ENCODE results near the gene TMEM178B. TPM values are rescaled to one million over a fixed set of nuclear protein-coding genes. Genes with fewer than 3 reads are reported as not detected.

The TMEM178B gene
- total RNA-seq, 2 experiments from 2014 or later = not detected

DNA sequence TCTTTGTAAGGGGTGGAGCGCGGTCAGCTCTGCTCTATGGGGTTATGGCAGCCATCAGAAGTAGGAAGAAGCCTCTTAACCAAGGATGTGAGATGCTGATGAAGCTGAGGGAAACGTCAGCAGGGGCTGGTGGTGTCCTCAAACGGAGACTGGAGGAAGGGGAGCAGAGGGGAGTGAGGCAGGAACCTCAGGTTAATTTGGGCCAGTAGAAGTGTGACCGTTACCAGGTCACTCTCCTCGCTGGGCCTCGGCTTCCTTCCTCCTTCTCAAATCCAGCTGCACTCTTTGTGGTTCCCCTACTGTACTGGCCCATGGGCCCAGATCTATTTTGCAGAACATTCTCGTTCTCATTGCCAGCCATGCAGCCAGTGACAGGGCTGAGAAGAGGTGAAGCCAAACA lies 169.5 kb downstream of the TMEM178B start:
- Mint-ChIP-seq H3K4me3 (no peak overlapping the region), H3K4me1 (ENCODE audit: low read depth) (no peaks in the 10 kb centered on the region), H3K36me3 (ENCODE audit: low read depth) (no peaks in the 10 kb centered on the region), H3K27ac (no peak overlapping the region), H3K9me3 (no peaks in the 10 kb centered on the region), H3K27me3 (peaks cover 16% of the 10 kb centered on the region)
- intact Hi-C loops (cut with DNase I, micrococcal nuclease) = no loop called here
- no peaks in the 10 kb centered on the region for H3K9me3 ChIP-seq (ENCODE audit: control insufficient read depth in 1 of 2, insufficient read depth in 1 of 2, low read length in 2 of 2)
- ChIA-PET CTCF (no interaction called here), POLR2A (no interaction called here)
- peaks cover 0 to 2% of the 10 kb centered on the region in 2 experiments for H3K27me3 ChIP-seq (ENCODE audit: control insufficient read depth in 1 of 2, insufficient read depth in 2 of 2, low read length in 2 of 2)
- H3K4me1 ChIP-seq (ENCODE audit: insufficient read depth, low read length) = no peaks in the 10 kb centered on the region
- TF ChIP-seq, protein P1, sequence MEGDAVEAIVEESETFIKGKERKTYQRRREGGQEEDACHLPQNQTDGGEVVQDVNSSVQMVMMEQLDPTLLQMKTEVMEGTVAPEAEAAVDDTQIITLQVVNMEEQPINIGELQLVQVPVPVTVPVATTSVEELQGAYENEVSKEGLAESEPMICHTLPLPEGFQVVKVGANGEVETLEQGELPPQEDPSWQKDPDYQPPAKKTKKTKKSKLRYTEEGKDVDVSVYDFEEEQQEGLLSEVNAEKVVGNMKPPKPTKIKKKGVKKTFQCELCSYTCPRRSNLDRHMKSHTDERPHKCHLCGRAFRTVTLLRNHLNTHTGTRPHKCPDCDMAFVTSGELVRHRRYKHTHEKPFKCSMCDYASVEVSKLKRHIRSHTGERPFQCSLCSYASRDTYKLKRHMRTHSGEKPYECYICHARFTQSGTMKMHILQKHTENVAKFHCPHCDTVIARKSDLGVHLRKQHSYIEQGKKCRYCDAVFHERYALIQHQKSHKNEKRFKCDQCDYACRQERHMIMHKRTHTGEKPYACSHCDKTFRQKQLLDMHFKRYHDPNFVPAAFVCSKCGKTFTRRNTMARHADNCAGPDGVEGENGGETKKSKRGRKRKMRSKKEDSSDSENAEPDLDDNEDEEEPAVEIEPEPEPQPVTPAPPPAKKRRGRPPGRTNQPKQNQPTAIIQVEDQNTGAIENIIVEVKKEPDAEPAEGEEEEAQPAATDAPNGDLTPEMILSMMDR (IDR thresholded peaks at IDR 0.05) = no peak
- DNase-seq (no peak), ATAC-seq (ENCODE audit: poor library complexity) (no peak)
- H3K27ac ChIP-seq (ENCODE audit: low read depth in 1 of 2, low read length in 2 of 2) = no peak overlapping the region
- H3K36me3 ChIP-seq (ENCODE audit: insufficient read depth, low read length) = no peaks in the 10 kb centered on the region
- no peak overlapping the region for H3K4me3 ChIP-seq (ENCODE audit: low read length)

GRCh38 chr7:141244435-141244834 lies 170.6 kb downstream of the TMEM178B start:
- ChIA-PET POLR2A (no interaction called here), CTCF (no interaction called here)
- Histone ChIP-seq H3K27ac (ENCODE audit: low read depth in 1 of 2, low read length in 2 of 2) (no peak overlapping the region), H3K36me3 (ENCODE audit: insufficient read depth, low read length) (no peaks in the 10 kb centered on the region), H3K9me3 (ENCODE audit: control insufficient read depth in 1 of 2, insufficient read depth in 1 of 2, low read length in 2 of 2) (no peaks in the 10 kb centered on the region), H3K27me3 (ENCODE audit: control insufficient read depth in 1 of 2, insufficient read depth in 2 of 2, low read length in 2 of 2) (no peaks in the 10 kb centered on the region), H3K4me1 (ENCODE audit: insufficient read depth, low read length) (no peaks in the 10 kb centered on the region), H3K4me3 (ENCODE audit: low read length) (no peak overlapping the region)
- H3K27ac Mint-ChIP-seq = no peak overlapping the region
- no peaks in the 10 kb centered on the region for H3K9me3 Mint-ChIP-seq
- H3K4me1 Mint-ChIP-seq (ENCODE audit: low read depth) = no peaks in the 10 kb centered on the region
- TF ChIP-seq, protein P1 (IDR thresholded peaks at IDR 0.05) = no peak
- no peaks in the 10 kb centered on the region for H3K36me3 Mint-ChIP-seq (ENCODE audit: low read depth)
- intact Hi-C loops (cut with DNase I, micrococcal nuclease) = no loop called here
- H3K4me3 Mint-ChIP-seq = no peak overlapping the region
- DNase-seq = no peak
- no peak for ATAC-seq (ENCODE audit: poor library complexity)
- H3K27me3 Mint-ChIP-seq = peaks cover 9% of the 10 kb centered on the region

GRCh38 chr7:141246426-141246825 lies 172.6 kb downstream of the TMEM178B start:
- intact Hi-C loops (cut with DNase I, micrococcal nuclease) = no loop called here
- Mint-ChIP-seq H3K36me3 (ENCODE audit: low read depth) (no peaks in the 10 kb centered on the region), H3K4me3 (no peak overlapping the region), H3K27ac (no peak overlapping the region), H3K4me1 (ENCODE audit: low read depth) (no peaks in the 10 kb centered on the region), H3K9me3 (no peaks in the 10 kb centered on the region), H3K27me3 (peaks cover 20% of the 10 kb centered on the region)
- no peaks in the 10 kb centered on the region for H3K9me3 ChIP-seq (ENCODE audit: control insufficient read depth in 1 of 2, insufficient read depth in 1 of 2, low read length in 2 of 2)
- TF ChIP-seq, protein P1 (IDR thresholded peaks at IDR 0.05) = no peak
- no peaks in the 10 kb centered on the region for H3K4me1 ChIP-seq (ENCODE audit: insufficient read depth, low read length)
- DNase-seq = no peak
- no peak overlapping the region for H3K27ac ChIP-seq (ENCODE audit: low read depth in 1 of 2, low read length in 2 of 2)
- CTCF ChIA-PET = no interaction called here
- no peaks in the 10 kb centered on the region for H3K27me3 ChIP-seq (ENCODE audit: control insufficient read depth in 1 of 2, insufficient read depth in 2 of 2, low read length in 2 of 2)
- no peaks in the 10 kb centered on the region for H3K36me3 ChIP-seq (ENCODE audit: insufficient read depth, low read length)
- H3K4me3 ChIP-seq (ENCODE audit: low read length) = no peak overlapping the region
- POLR2A ChIA-PET = no interaction called here
- ATAC-seq (ENCODE audit: poor library complexity) = no peak

Data from CD4-positive, alpha-beta T cell (primary cell).